HG03175 (cell line): Measurements from ENCODE around the gene ZNF689.
A peak's percentile ranks its signal among the peaks of the same experiment; 100 is the strongest.
"Not testable (repeated sequence)": the region's sequence is repeated elsewhere in the genome, so short reads cannot be mapped to it uniquely, and the experiment has no call there.

Source experiments
- ATAC-seq: cut with Tn5 transposase; IDR thresholded peaks from one replicate; pipeline ENCODE4 v1.9.1; 2021; ENCODE audit warnings: mild to moderate bottlenecking, moderate library complexity; ENCODE audit not compliant: unreplicated experiment

The ZNF689 gene

GRCh38 chr16:30601966-30602365 lies 8.2 kb downstream of the ZNF689 start:
- ATAC-seq: no peak

GRCh38 chr16:30600929-30601328 lies 9.3 kb downstream of the ZNF689 start:
- ATAC-seq: no peak

- no peak for ATAC-seq
Measured at GRCh38 chr16:30600215-30600614, 10.0 kb downstream of the ZNF689 start.

GRCh38 chr16:30592871-30593270 lies 17.3 kb downstream of the ZNF689 start:
- ATAC-seq: no peak

- ATAC-seq: not testable (repeated sequence)
Measured at GRCh38 chr16:30590869-30591268, 19.3 kb downstream of the ZNF689 start.

GRCh38 chr16:30589582-30589981 lies 20.6 kb downstream of the ZNF689 start:
- not testable (repeated sequence) for ATAC-seq

- no peak for ATAC-seq
Measured at GRCh38 chr16:30588651-30589050, 21.5 kb downstream of the ZNF689 start.

GRCh38 chr16:30585400-30586191 lies 24.6 kb downstream of the ZNF689 start, which contains the start of gene ZNF785:
Gene ZNF785, minus strand, starts transcription at chr16:30585697. Its CDS starts 86 bp downstream, at chr16:30585611.
- peak; percentile 93 for ATAC-seq

GRCh38 chr16:30585022-30585399 lies 25.2 kb downstream of the ZNF689 start:
- ATAC-seq: peak; percentile 37

- ATAC-seq: no peak
Measured at GRCh38 chr16:30582611-30583340, 27.4 kb downstream of the ZNF689 start.

- no peak for ATAC-seq
Measured at GRCh38 chr16:30581457-30581856, 28.7 kb downstream of the ZNF689 start.

GRCh38 chr16:30574678-30575077 lies 35.5 kb downstream of the ZNF689 start:
- ATAC-seq: no peak

- peak; percentile 68 for ATAC-seq
Measured at GRCh38 chr16:30571445-30572322, 38.5 kb downstream of the ZNF689 start, which contains the start of gene ZNF688. Gene ZNF688, minus strand, starts transcription at chr16:30571714. Its CDS starts 85 bp downstream, at chr16:30571629.

- no peak for ATAC-seq
Measured at GRCh38 chr16:30570636-30571444, 39.3 kb downstream of the ZNF689 start.

- no peak for ATAC-seq
Measured at GRCh38 chr16:30569746-30570635, 40.2 kb downstream of the ZNF689 start.

- ATAC-seq: no peak
Measured at GRCh38 chr16:30569281-30569680, 40.9 kb downstream of the ZNF689 start.

GRCh38 chr16:30567991-30568638 lies 42.1 kb downstream of the ZNF689 start:
- peak; percentile 37 for ATAC-seq

GRCh38 chr16:30567160-30567990 lies 42.8 kb downstream of the ZNF689 start:
- no peak for ATAC-seq
